HG03439 (cell line): Measurements from ENCODE around the gene SPECC1L.
"Not testable (repeated sequence)": the region's sequence is repeated elsewhere in the genome, so short reads cannot be mapped to it uniquely, and the experiment has no call there.

Source experiments
- ATAC-seq: cut with Tn5 transposase; IDR thresholded peaks from one replicate; pipeline ENCODE4 v1.9.1; 2021; ENCODE audit warnings: mild to moderate bottlenecking, moderate library complexity; ENCODE audit not compliant: unreplicated experiment

The SPECC1L gene

DNA sequence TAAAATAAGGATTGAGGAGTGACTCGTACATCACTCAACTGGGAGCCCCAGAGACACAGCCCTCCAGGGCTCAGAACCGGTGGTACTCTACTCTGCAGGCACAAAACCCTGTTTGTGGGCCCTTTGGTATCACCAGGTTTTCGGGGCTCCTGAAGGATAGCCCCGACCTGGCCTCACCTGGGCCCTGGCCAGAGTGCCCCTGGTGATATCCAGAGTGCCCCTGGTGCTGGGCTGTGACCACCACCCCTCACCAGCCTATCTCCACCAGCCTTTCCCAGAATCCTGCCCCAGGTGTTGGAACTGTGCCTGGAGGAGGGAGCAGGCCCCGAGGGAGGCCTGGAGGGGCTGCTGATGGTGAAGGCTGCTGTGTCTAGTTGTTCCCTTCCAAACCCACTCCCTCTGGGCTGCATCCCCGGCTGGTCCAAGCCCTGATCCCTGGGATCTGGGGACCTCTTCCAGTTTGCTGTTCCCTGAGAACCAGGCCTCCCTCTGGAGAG, 23.6 kb upstream of the SPECC1L start:
- ATAC-seq, result no peak

GRCh38 chr22:24247564-24248344, 22.9 kb upstream of the SPECC1L start:
- no peak for ATAC-seq

DNA sequence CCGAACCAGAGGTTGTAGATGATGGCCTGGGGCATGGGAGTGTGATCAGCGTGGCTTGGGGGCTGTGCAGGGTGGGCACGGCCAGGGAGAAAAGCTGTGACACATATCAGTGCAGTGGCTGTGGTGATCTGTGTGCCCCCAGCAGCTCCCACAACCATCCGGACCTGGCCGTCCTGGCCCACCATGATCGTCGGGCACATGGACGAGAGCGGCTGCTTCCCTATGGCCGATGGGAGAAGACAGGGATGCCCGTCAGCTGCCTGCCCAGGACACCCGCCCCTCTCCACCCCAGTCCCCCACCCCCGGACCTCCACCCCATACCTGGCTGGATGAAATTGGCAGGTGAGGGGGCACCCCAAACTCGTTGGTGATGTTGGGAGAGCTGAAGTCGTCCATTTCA, 22.0 kb upstream of the SPECC1L start:
- ATAC-seq, result not testable (repeated sequence)

DNA sequence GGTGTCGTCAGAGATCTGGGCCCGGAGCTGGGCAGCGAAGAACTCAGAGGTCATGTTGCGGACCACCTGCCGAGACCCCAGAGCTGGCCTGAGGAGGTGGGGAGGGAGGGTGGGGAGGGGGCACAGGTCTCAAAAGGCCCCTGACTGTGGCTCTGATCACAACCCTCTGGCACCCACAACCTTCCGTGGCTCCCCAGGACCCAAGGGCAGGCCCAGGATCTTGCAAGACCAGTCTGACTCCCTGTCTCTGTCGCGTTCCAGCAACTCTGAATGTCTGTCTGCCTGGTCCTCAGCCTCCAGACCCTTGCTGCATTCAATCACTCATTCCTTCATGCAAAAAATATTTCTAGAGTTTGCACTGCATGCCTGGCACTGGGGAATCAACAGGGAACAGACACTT, 21.2 kb upstream of the SPECC1L start:
- ATAC-seq, result not testable (repeated sequence)

GRCh38 chr22:24251286-24251685, 19.3 kb upstream of the SPECC1L start:
- ATAC-seq, result not testable (repeated sequence)

DNA sequence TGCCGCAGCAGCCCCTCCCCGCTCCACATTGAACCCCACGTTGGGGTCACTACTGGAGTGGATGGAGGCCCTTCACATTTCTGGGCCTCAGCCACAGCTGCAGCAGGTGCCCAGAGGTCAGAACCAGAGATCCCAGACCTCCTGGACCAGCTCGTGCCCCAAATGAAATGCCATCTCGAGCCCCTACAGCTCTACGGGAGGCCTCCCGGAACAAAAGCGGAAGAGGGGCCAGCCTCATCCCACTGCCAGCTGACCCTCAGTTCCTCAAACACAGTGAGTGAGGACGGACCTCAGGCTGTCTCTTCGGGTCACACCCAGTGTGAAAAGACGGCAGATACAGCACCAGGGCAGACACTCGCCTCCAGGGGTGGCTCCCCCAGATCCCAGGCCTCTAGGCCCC, 17.5 kb upstream of the SPECC1L start:
- not testable (repeated sequence) for ATAC-seq

- ATAC-seq, result not testable (repeated sequence)
Measured at GRCh38 chr22:24256136-24256535, 14.5 kb upstream of the SPECC1L start.

- ATAC-seq, result not testable (repeated sequence)
Measured at GRCh38 chr22:24256736-24257135, 13.9 kb upstream of the SPECC1L start.

- not testable (repeated sequence) for ATAC-seq
Measured at GRCh38 chr22:24259459-24259858, 11.2 kb upstream of the SPECC1L start.

GRCh38 chr22:24262185-24262749, 8.4 kb upstream of the SPECC1L start:
- not testable (repeated sequence) for ATAC-seq

DNA sequence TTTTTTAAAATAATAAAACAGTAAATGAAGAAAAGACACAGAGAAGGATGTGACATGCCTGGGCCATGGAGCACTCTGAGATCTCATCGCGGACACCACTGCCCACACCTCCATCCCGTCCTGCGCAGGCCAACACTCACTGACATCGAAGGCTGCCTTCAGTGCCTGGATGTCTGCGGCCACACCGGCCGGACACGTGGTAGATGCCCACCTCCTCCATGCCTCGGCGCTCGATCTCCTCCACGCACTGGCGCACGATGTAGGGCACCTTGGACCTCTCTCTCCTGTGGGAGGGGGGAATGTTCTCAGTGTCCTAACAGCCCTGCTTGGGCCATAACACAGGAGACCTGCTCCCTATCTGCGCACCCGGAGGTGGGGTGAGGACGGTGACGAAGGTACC, 7.2 kb upstream of the SPECC1L start:
- not testable (repeated sequence) for ATAC-seq

- ATAC-seq, result not testable (repeated sequence)
Measured at GRCh38 chr22:24264329-24264896, 6.2 kb upstream of the SPECC1L start.

- no peak for ATAC-seq
Measured at GRCh38 chr22:24265734-24266133, 4.9 kb upstream of the SPECC1L start.

DNA sequence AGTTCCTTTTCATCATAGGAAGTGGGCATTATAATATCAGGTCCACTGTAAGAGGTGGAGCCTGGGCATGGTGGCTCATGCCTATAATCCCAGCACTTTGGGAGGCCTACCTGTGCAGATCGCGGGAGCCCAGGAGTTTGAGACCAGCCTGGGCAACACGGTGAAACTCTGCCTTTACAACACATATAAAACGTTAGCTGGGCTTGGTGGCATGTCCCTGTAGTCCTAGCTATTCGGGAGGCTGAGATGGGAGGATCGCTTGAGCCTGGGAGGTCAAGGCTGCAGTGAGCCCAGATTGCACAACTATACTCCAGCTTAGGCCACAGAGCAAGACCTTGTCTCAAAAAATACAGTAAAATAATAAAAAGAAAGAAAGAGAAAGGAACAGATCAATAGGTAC, 4.1 kb upstream of the SPECC1L start:
- ATAC-seq, result not testable (repeated sequence)

GRCh38 chr22:24271386-24271854, 789 bp downstream of the SPECC1L start:
- peak; percentile 24 for ATAC-seq

DNA sequence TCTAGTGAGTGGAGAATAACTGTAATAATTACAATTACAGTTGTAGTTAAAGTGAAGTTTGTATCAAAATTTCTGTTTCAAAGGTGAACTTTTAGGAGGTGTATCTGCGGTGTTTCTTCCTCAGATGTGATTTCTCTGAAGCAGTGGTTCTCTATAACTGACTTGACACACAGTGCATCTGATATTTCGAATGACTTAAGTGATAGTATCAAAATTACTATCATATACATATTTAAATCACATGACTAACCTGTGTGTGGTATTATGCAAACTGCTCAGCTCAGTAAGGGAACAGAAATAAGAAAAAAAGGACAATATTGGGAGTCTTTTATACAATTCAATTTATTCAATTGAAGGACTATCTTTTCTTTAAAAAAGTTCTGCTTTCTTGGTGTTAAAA, 2.4 kb downstream of the SPECC1L start:
- not testable (repeated sequence) for ATAC-seq

DNA sequence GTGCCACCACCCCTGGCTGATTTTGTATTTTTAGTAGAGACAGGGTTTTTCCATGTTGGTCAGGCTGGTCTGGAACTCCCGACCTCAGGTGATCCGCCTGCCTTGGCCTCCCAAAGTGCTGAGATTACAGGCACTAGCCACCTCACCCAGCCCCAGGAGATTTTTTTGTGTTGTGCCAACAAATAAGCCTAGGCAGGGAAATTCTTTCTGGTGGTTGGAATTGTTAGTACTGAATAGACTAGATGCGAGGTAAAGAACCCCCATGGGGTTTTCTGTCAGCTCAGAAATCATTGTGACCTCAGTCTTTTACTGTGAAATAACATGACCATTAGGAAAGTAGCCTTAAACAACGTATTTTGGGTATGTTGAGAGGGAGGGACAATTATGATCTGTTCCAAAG, 3.3 kb downstream of the SPECC1L start:
- ATAC-seq, result not testable (repeated sequence)

DNA sequence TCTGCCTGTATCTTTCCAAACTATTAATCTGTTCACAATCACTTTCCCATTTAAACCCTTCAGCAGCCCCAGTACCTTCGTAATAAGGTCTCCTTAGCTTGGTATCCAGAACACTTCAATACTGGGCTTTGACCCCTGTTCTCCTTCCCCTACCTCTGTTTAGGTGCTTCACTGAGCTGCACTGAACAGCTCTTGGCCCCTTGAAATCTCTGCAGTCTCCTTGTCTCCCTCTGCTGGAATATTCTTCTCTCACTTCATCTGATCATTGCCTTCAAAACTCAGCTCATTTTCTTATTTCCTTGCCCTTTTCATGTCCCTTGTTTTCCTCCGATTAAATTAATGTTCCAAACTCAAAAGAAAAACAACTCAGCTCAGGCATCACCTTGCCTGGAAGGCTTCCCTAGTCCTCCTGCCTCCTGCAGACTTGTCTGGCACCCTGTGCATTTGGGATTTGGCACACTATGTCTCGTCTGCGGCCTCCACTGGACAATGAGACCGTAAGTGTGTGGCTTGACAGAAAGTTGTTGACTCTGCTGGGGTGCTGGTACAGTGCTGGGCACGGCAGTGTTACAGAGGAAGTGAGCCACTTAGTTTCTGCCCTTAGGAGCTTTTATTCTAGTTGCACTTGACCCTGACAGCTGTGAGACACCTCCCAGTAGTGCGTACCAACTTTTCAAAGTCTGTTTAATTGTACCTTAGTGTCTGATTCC, 4.2 kb downstream of the SPECC1L start:
- not testable (repeated sequence) for ATAC-seq

GRCh38 chr22:24280363-24280762, 9.7 kb downstream of the SPECC1L start:
- not testable (repeated sequence) for ATAC-seq

GRCh38 chr22:24282401-24282800, 11.8 kb downstream of the SPECC1L start:
- ATAC-seq, result no peak

GRCh38 chr22:24284747-24285203, 14.1 kb downstream of the SPECC1L start:
- ATAC-seq, result no peak
